Fibroblast of lung (primary cell): ENCODE data around the gene HAUS8.

Source experiments
- CTCF ChIP-seq, 2 donors: IDR thresholded peaks in 1 of 2; conservative IDR thresholded peaks in 1 of 2; 1 replicate in 1 of 2; 2 replicates in 1 of 2; pipeline ENCODE4 v1.5.1; 2011 to 2012; ENCODE audit warnings: low read length in 2 of 2, control low read depth in 1 of 2, inconsistent platforms in 1 of 2, low read depth in 1 of 2, mild to moderate bottlenecking in 1 of 2
- EZH2 ChIP-seq: IDR thresholded peaks from 2 replicates; pipeline ENCODE4 v1.5.1; 2012; ENCODE audit warnings: low read length, control low read depth, mild to moderate bottlenecking; ENCODE audit errors: missing control alignments

- TF ChIP-seq CTCF (conservative IDR thresholded peaks at IDR 0.05 in 1 of 2, IDR thresholded peaks at IDR 0.05 in 1 of 2; ENCODE audit: low read depth in 1 of 2, low read length in 2 of 2), result no peak
- TF ChIP-seq EZH2, result no peak
Observed at GRCh38 chr19:17054746-17055145, 20.5 kb downstream of the HAUS8 start.
